ENCODE measurements around the gene COP1. TPM values are rescaled to one million over a fixed set of nuclear protein-coding genes. Genes with fewer than 3 reads are reported as not detected.
A peak's percentile ranks its signal among the peaks of the same experiment; 100 is the strongest.

COP1 gene
- total and polyA plus RNA-seq, 2 of the 13 experiments (the other 11 are each of a cell fraction or from before 2014, with no cell fraction given) = 20.5 to 51.3 TPM

- no peak for TF ChIP-seq PAWR (CRISPR knock-in tag; IDR thresholded peaks at IDR 0.05; ENCODE audit: borderline replicate concordance)
- TF ChIP-seq IKZF5 (CRISPR knock-in tag; IDR thresholded peaks at IDR 0.05) = peak; percentile 33; the same call in 1 of the 2 replicates
- no peak for TF ChIP-seq FOXP1 (IDR thresholded peaks at IDR 0.05)
- TF ChIP-seq FOXP1 (CRISPR knock-in tag; IDR thresholded peaks at IDR 0.05) = peak; percentile 78
- no peak for TF ChIP-seq ZNF546 (CRISPR knock-in tag; conservative IDR thresholded peaks at IDR 0.05)
- peak; percentile 86 for TF ChIP-seq FOXP4 (CRISPR knock-in tag; IDR thresholded peaks at IDR 0.05)
- TF ChIP-seq LCORL (IDR thresholded peaks at IDR 0.05) = no peak
- no peak for TF ChIP-seq LCORL (CRISPR knock-in tag; IDR thresholded peaks at IDR 0.05)
- TF ChIP-seq KLF13 (CRISPR knock-in tag; IDR thresholded peaks at IDR 0.05) = no peak
- no peak for TF ChIP-seq RBAK (CRISPR knock-in tag; IDR thresholded peaks at IDR 0.05)
- TF ChIP-seq ZFP36L1 (CRISPR knock-in tag; IDR thresholded peaks at IDR 0.05) = 0 out of 2 replicates have a peak, but pooled peaks have one; percentile 63
- no peak; the same call in 1 of the 2 replicates for TF ChIP-seq ZSCAN5A (CRISPR knock-in tag; IDR thresholded peaks at IDR 0.05; ENCODE audit: borderline replicate concordance)
- no peak for TF ChIP-seq ELF1 (CRISPR knock-in tag; IDR thresholded peaks at IDR 0.05)
- TF ChIP-seq RARA (CRISPR knock-in tag; IDR thresholded peaks at IDR 0.05) = peak; percentile 34; the same call in 1 of the 2 replicates
- TF ChIP-seq CREB1 (IDR thresholded peaks at IDR 0.05) = peak; percentile 88
- peak; percentile 86 for TF ChIP-seq CREB1 (CRISPR knock-in tag; IDR thresholded peaks at IDR 0.05)
- no peak for TF ChIP-seq XBP1 (CRISPR knock-in tag; IDR thresholded peaks at IDR 0.05)
- TF ChIP-seq ZFP62 (CRISPR knock-in tag; IDR thresholded peaks at IDR 0.05) = no peak
- no peak for TF ChIP-seq TSC22D2 (CRISPR knock-in tag; IDR thresholded peaks at IDR 0.05; ENCODE audit: borderline replicate concordance)
- peak; percentile 62 for TF ChIP-seq FOSL2 (CRISPR knock-in tag; IDR thresholded peaks at IDR 0.05)
- TF ChIP-seq TMF1 (CRISPR knock-in tag; IDR thresholded peaks at IDR 0.05; ENCODE audit: low read depth) = no peak
- peak; percentile 35; the same call in 1 of the 2 replicates for TF ChIP-seq MAX (IDR thresholded peaks at IDR 0.05)
- 0 out of 4 replicates have a peak, but pooled peaks of 1 of the 2 experiments have one; percentile 30 for TF ChIP-seq ATF4 (CRISPR knock-in tag; IDR thresholded peaks at IDR 0.05)
- no peak for TF ChIP-seq ZC3H13 (CRISPR knock-in tag; IDR thresholded peaks at IDR 0.05)
- TF ChIP-seq ZSCAN30 (CRISPR knock-in tag; IDR thresholded peaks at IDR 0.05) = no peak
- peak; percentile 87 for TF ChIP-seq FOXA3 (CRISPR knock-in tag; IDR thresholded peaks at IDR 0.05)
- TF ChIP-seq ZNF484 (CRISPR knock-in tag; IDR thresholded peaks at IDR 0.05; ENCODE audit: borderline replicate concordance, low read depth) = no peak
Measured at GRCh38 chr1:176149939-176150807, 56.9 kb downstream of the COP1 start (continued).

Measured in HepG2 (cell line).